OCI-LY7 (cell line): ENCODE results near the gene PEX3.

Experiments
- CTCF ChIP-seq: fragments of 200-600 bp; sonication (generic); conservative IDR thresholded peaks from 2 replicates; pipeline ENCODE4 v1.5.1; 2014; ENCODE audit warnings: mild to moderate bottlenecking, antibody characterized with exemption, low read length, moderate library complexity, mixed read lengths
- EZH2phosphoT487 ChIP-seq: fragments of 200-600 bp; sonication (generic); IDR thresholded peaks from 2 replicates; pipeline ENCODE4 v1.6.1; 2018; ENCODE audit warnings: low read depth, borderline replicate concordance, mild to moderate bottlenecking, mixed run types, antibody characterized with exemption, low read length, moderate library complexity, mixed read lengths

GRCh38 chr6:143451531-143451930 is 926 bp downstream of the PEX3 start:
- TF ChIP-seq CTCF (no peak), EZH2phosphoT487 (no peak)
